SW480 (cell line): ENCODE results near the gene CCT6A.
"Not testable (repeated sequence)": the region's sequence is repeated elsewhere in the genome, so short reads cannot be mapped to it uniquely, and the experiment has no call there.

Source experiments
- DNase-seq: peaks from one replicate; pipeline ENCODE4 v3.0.0-alpha.2; 2016; ENCODE audit warnings: low spot score

The CCT6A gene

DNA sequence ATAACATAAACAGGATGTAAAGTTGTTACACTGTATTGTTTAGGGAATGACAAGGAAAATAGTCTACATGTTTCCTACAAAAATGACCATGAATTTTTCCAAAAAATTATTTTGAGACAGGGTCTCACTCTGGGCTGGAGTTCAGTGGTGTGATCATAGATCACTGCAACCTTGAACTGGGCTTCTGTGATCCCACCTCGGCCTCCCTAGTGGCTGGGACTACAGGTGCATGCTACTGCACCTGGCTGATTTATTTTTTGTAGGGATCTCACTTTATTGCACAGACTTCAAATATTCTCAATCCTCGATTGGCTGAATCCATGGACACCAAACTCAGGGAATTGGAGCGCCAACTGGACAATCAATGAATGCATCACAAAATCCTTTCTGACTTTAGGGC is 48.1 kb downstream of the CCT6A start:
- DNase-seq, result no peak

DNA sequence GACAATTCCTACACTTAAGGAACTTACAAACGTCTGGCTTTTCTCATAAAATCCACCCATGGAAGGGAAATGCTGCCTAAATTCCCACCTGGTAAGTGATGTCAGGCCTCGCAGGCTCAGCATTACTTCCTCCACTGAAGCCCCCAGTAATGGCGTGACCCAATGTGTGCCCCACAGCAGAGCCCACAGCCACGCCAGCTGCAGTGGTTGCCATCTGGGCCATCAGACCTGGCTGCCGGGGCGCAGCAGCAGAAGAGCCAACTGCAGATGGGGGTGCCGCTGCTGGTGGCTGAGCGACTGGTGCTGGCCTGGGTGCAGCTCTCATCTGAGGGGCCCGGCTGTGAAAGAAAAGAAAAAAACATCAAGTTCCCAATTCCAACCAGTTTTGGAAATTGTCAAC is 52.6 kb downstream of the CCT6A start:
- not testable (repeated sequence) for DNase-seq

DNA sequence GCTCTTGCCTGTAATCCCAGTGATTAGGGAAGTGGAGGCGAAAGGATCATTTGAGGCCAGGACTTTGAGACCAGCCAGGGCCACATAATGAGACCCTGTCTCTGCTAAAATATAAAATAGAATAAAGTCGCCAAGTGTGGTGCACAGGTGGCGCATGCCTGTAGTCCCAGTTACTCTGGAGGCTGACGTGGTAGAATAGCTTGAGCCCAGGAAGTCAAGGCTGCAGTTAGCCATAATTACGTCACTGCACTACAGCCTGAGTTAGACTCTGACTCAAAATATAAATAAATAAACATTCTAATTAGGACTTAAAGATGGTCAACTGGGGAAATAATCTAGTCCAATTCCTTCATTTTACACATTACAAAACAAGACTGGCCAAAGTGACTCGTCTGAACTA is 53.9 kb downstream of the CCT6A start:
- peak; percentile 71 for DNase-seq

GRCh38 chr7:56106108-56107073 is 54.8 kb downstream of the CCT6A start, which contains the start of gene CHCHD2:
CHCHD2 (minus strand) TSS chr7:56106476; CDS start chr7:56106413, 63 bp downstream.
- peak; percentile 100 for DNase-seq

- no peak for DNase-seq
Observed at GRCh38 chr7:56107954-56108258, 56.3 kb downstream of the CCT6A start.

GRCh38 chr7:56110611-56111010 is 59.0 kb downstream of the CCT6A start:
- DNase-seq, result peak; percentile 14

- not testable (repeated sequence) for DNase-seq
Observed at GRCh38 chr7:56112244-56112643, 60.7 kb downstream of the CCT6A start.
